22Rv1 (cell line): ENCODE measurements around the gene TNS1.

Source experiments
- H3K27ac ChIP-seq: fragments of 450-650 bp; 2 replicates; pipeline ENCODE4 v1.5.1; 2017
- CTCF ChIP-seq: fragments of 450-650 bp; IDR thresholded peaks from 2 replicates; pipeline ENCODE4 v1.5.1; 2017; ENCODE audit warnings: mild to moderate bottlenecking
- ZFX ChIP-seq: fragments of 450-650 bp; IDR thresholded peaks from 2 replicates; pipeline ENCODE4 v1.6.1; 2017; ENCODE audit warnings: antibody characterized with exemption, borderline replicate concordance

TNS1 gene

GRCh38 chr2:217939629-217940245, 63.1 kb downstream of the TNS1 start:
- H3K27ac ChIP-seq = no peak overlapping the region
- TF ChIP-seq ZFX (no peak), CTCF (no peak)

- no peak overlapping the region for H3K27ac ChIP-seq
- TF ChIP-seq CTCF (no peak), ZFX (no peak)
Measured at GRCh38 chr2:217939220-217939619, 63.6 kb downstream of the TNS1 start.

DNA sequence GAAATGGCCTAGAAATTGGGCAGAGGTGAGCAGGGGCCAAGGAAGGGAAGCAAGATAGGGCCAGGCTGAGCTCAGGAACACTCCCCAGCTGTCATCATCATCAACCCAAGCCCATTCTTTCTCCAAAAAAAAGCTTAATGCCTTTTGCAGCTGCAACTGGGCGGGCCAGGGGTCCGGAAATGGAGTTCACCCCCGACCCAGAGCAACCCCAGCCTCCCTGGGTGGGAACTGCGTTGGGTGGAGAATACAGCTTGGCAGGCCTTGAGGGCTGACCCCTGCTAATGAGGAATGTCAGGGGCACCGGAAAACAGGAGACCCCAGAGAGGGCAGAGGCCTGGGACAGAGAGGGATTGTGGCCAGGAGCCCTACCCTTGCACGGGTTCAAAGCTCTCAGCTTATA, 64.8 kb downstream of the TNS1 start:
- no peak for TF ChIP-seq ZFX
- no peak for TF ChIP-seq CTCF
- no peak overlapping the region for H3K27ac ChIP-seq

DNA sequence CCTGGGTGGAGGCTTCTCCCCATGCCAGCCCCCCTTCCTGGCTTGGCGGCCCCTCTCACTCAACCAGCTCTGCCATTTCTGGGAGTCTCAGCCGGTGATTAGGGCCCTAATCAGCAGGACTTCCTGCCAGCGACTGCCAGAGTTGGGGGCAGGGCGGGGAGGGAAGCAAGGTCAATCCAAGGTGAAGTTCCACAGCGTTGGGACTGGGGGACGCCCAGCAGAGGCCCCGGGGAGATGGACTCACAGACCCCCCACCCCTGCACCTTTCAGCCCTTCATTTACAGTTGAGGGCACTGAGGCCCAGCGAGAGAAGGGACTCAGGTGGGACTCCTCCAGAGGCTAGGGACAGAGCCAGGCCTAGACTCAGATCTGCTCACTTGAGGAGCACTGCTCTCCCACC, 65.3 kb downstream of the TNS1 start:
- no peak for TF ChIP-seq ZFX
- no peak for TF ChIP-seq CTCF
- H3K27ac ChIP-seq = no peak overlapping the region

- TF ChIP-seq CTCF = no peak
- no peak for TF ChIP-seq ZFX
- no peak overlapping the region for H3K27ac ChIP-seq
Measured at GRCh38 chr2:217936952-217937351, 65.8 kb downstream of the TNS1 start.

- H3K27ac ChIP-seq = no peak overlapping the region
- TF ChIP-seq CTCF (no peak), ZFX (no peak)
Measured at GRCh38 chr2:217935901-217936684, 66.7 kb downstream of the TNS1 start.

- no peak overlapping the region for H3K27ac ChIP-seq
- TF ChIP-seq ZFX = no peak
- no peak for TF ChIP-seq CTCF
Measured at GRCh38 chr2:217935235-217935879, 67.4 kb downstream of the TNS1 start.
